Spleen (tissue), 11 donors: Measurements from ENCODE around the gene FOXL3. TPM values are rescaled to one million over a fixed set of nuclear protein-coding genes. Genes with fewer than 3 reads are reported as not detected.

Experiments used
- DNase-seq: peaks from one replicate; pipeline ENCODE4 v3.0.0-alpha.2; 2020
- H3K27ac ChIP-seq, 8 donors: fragments of 200-600 bp; sonication (generic) in 7 of 8; 1 replicate in 4 of 8; 2 replicates in 4 of 8; pipeline versions ENCODE4 v1.5.0 to v1.8.0; 2016 to 2021; ENCODE audit warnings: inconsistent platforms in 4 of 8, mild to moderate bottlenecking in 4 of 8, moderate library complexity in 1 of 8
- H3K27me3 ChIP-seq, 7 donors: fragments of 200-600 bp; sonication (generic) in 6 of 7; replicated peaks in 1 of 7; 1 replicate in 4 of 7; 2 replicates in 3 of 7; pipeline versions ENCODE4 v1.5.0 to v1.8.0; 2016 to 2021; ENCODE audit warnings: inconsistent platforms in 3 of 7, mild to moderate bottlenecking in 1 of 7
- H3K36me3 ChIP-seq, 6 donors: fragments of 200-600 bp; sonication (generic) in 5 of 6; 1 replicate in 4 of 6; 2 replicates in 2 of 6; pipeline versions ENCODE4 v1.5.0 to v1.8.0; 2016 to 2021; ENCODE audit warnings: inconsistent platforms in 2 of 6
- H3K4me1 ChIP-seq, 6 donors: fragments of 200-600 bp; sonication (generic) in 5 of 6; 1 replicate in 3 of 6; 2 replicates in 3 of 6; pipeline versions ENCODE4 v1.5.0 to v1.8.0; 2016 to 2021; ENCODE audit warnings: inconsistent platforms in 3 of 6
- H3K4me3 ChIP-seq, 8 donors: fragments of 200-600 bp; sonication (generic) in 7 of 8; 1 replicate in 4 of 8; 2 replicates in 4 of 8; pipeline versions ENCODE4 v1.5.0 to v1.8.0; 2016 to 2021; ENCODE audit warnings: inconsistent platforms in 4 of 8, mild to moderate bottlenecking in 4 of 8, moderate library complexity in 2 of 8
- H3K9me3 ChIP-seq, 8 donors: fragments of 200-600 bp; sonication (generic) in 7 of 8; 1 replicate in 4 of 8; 2 replicates in 4 of 8; pipeline versions ENCODE4 v1.5.0 to v1.8.0; 2016 to 2021; ENCODE audit warnings: inconsistent platforms in 4 of 8
- CTCF ChIP-seq, 11 experiments: fragments of 200-600 bp in 7 of 11; fragments of 450-650 bp in 4 of 11; sonication (generic) in 4 of 11; IDR thresholded peaks in 8 of 11; conservative IDR thresholded peaks in 3 of 11; 1 replicate in 7 of 11; 2 replicates in 4 of 11; pipeline versions ENCODE4 v1.4.0 to v1.8.0; 2016 to 2021; ENCODE audit warnings: antibody characterized with exemption in 11 of 11, inconsistent platforms in 4 of 11, mild to moderate bottlenecking in 1 of 11
- POLR2A ChIP-seq, 3 donors: fragments of 450-650 bp; IDR thresholded peaks; one replicate each; pipeline ENCODE4 v1.5.1; 2017; ENCODE audit warnings: antibody characterized with exemption in 3 of 3, mild to moderate bottlenecking in 1 of 3
- POLR2AphosphoS5 ChIP-seq, 3 donors: sonication (generic); formaldehyde crosslinking; IDR thresholded peaks; one replicate each; pipeline ENCODE4 v1.5.1; 2017; ENCODE audit warnings: antibody characterized with exemption in 3 of 3
- WGBS, 5 donors: extraction: QIAGEN DNeasy Blood & Tissue Kit in 3 of 5; methylation state at CpG; one replicate each; pipeline versions ENCODE4 v1.1.5 to v1.1.7; 2013 to 2018; 5-methylcytosine and 5-hydroxymethylcytosine counted together
- intact Hi-C: fragments of 100-400 bp; cut with DNase I; formaldehyde crosslinking; loops from one replicate; pipeline ENCODE4 v1.15.0; 2023; ENCODE audit warnings: low total_unique reads
- polyA plus RNA-seq, 3 donors: library from polyadenylated mRNA; stranded (reverse); fragments of 200-250 nt; gene quantifications; one replicate each; pipeline ENCODE4 v1.2.1, GENCODE V29; 2013
- total RNA-seq, 7 donors: library from RNA; depleted of rRNA in 3 of 7; stranded (reverse); fragments of >200 nt in 3 of 7; fragmentation: NEBNext Ultra II Directional in 4 of 7; extraction: Animal tissue kit (Norgen Biotek cat#: 25700) in 4 of 7; gene quantifications; one replicate each; pipeline versions ENCODE4 v1.1.0 to v1.2.1, GENCODE V29; 2016 to 2021
- donor health status: healthy with polysubstance abuse.
- donor health status: DM: no; HTN: no; CAD: no; lungs with moderate emphysema.
- donor health status: DM: no; HTN: no; CAD: no.
- donor health status: Bipolar disorder and iron deficiency.
- donor health status: healthy.
- donor health status: DM: no; HTN: no; CAD: no.
- donor health status: DM: yes; HTN: yes; CAD: no.

FOXL3 gene
- total and polyA plus RNA-seq, 10 donors, result not detected

DNA sequence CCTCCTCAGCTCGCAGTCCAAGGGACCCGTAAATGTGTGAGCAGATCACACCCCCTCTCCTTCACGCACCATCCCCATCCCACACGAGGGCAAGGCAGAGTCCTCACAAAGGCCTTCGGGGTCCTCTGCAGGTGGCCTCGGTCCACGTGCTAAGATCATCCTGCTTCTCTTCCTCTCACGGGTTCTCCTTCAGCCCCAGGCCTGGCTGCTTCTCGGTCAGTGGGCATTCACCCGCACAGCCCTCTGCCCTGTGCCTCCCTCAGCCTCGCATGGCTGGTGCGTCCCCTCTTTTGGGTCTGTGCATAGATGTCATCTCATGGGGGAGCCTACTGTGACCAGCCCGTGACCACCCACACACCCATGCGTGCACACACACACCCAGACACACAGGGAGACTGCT is 17.3 kb upstream of the FOXL3 start:
- intact Hi-C loops, result no loop called here
- 83 to 88% (median 83%) methylated on average over 14 of the region's 14 CpGs for WGBS, 5 donors

DNA sequence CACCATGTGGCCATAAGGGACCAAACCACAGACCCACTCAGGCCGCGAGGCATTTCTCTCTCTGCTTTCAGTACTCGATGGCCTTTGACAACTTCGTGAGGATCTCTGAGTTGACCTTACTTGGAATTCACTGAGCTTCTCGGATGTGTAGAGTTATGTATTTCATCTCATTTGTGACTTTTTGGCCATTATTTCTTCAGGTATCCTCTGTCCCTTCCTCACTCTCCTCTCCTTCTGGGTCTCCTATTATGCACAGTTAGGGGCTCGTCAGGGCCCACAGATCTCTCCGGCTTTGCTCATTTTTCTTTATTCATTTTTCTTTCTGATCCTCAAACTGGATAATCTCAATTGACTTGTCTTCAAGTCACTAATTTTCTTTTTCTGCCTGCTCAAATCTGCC is 16.6 kb upstream of the FOXL3 start:
- no peak overlapping the region for H3K4me3 ChIP-seq
- no peak for DNase-seq
- H3K9me3 ChIP-seq, result peaks cover 3 to 61% (median 47%) of the 10 kb centered on the region in 8 donors
- 77 to 94% (median 94%) methylated on average over 7 of the region's 7 CpGs for whole genome bisulfite sequencing, 5 donors
- no peak for TF ChIP-seq POLR2AphosphoS5 (IDR thresholded peaks at IDR 0.05)
- TF ChIP-seq POLR2A (IDR thresholded peaks at IDR 0.05), result no peak
- no peak for TF ChIP-seq CTCF (IDR thresholded peaks at IDR 0.05 in 8 of 11, conservative IDR thresholded peaks at IDR 0.05 in 3 of 11)
- intact Hi-C loops, result no loop called here
- no peaks in the 10 kb centered on the region for H3K36me3 ChIP-seq
- no peak overlapping the region for H3K27ac ChIP-seq
- peaks cover 0 to 7% (median 0%) of the 10 kb centered on the region in 7 donors for H3K27me3 ChIP-seq
- H3K4me1 ChIP-seq, result no peaks in the 10 kb centered on the region

More for the DNA sequence above, 17.3 kb upstream of the FOXL3 start:
- TF ChIP-seq CTCF (IDR thresholded peaks at IDR 0.05 in 8 of 11, conservative IDR thresholded peaks at IDR 0.05 in 3 of 11) (no peak), POLR2AphosphoS5 (IDR thresholded peaks at IDR 0.05) (no peak), POLR2A (IDR thresholded peaks at IDR 0.05) (no peak)
- no peak overlapping the region for H3K4me3 ChIP-seq
- H3K27me3 ChIP-seq, result peaks cover 0 to 7% (median 0%) of the 10 kb centered on the region in 7 donors
- no peaks in the 10 kb centered on the region for H3K4me1 ChIP-seq
- peaks cover 3 to 61% (median 47%) of the 10 kb centered on the region in 8 donors for H3K9me3 ChIP-seq
- no peak overlapping the region for H3K27ac ChIP-seq
- DNase-seq, result peak; percentile 58
- H3K36me3 ChIP-seq, result no peaks in the 10 kb centered on the region

- no peak overlapping the region for H3K4me3 ChIP-seq
- DNase-seq, result no peak
- H3K27ac ChIP-seq, result no peak overlapping the region
- H3K36me3 ChIP-seq, result no peaks in the 10 kb centered on the region
- TF ChIP-seq CTCF (IDR thresholded peaks at IDR 0.05 in 8 of 11, conservative IDR thresholded peaks at IDR 0.05 in 3 of 11) (no peak), POLR2AphosphoS5 (IDR thresholded peaks at IDR 0.05) (no peak), POLR2A (IDR thresholded peaks at IDR 0.05) (no peak)
- intact Hi-C loops, result no loop called here
- no peaks in the 10 kb centered on the region for H3K4me1 ChIP-seq
- WGBS, 5 donors, result 27 to 48% (median 45%) methylated on average over 2 of the region's 2 CpGs
- H3K27me3 ChIP-seq, result peaks cover 0 to 7% (median 0%) of the 10 kb centered on the region in 7 donors
- H3K9me3 ChIP-seq, result peaks cover 3 to 61% (median 47%) of the 10 kb centered on the region in 8 donors
Observed at GRCh38 chr7:274266-274665, 15.7 kb upstream of the FOXL3 start.

DNA sequence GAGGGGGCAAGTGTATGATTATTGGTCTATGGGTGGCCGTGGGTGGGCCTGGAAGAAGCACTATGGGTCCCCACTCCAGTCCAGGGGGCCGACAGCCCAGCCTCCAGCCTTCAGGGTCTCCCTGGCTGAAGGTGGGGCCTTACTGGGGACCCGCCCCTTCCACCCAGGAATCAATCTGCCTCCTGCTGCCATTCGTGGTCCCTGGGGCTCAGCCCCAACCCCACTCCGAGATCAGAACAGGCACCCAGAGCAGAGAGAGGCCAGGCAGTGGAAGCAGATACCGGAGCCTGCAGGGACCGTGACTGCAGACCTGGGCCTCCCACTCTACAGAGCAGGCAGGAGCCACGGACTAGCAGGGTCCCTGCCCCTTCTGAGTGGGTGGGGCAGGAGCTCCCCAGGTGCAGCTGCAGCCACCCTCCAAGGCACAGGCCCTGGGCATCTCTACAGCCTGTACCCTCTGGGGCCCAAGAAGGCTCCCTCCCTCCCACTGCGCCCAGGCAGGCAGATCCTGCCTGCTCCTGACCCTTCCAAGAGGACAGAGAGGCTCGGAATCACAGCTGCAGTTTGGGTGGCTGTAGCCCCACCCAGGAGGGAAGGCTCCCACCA is 13.6 kb upstream of the FOXL3 start:
- Histone ChIP-seq H3K9me3 (peaks cover 3 to 61% (median 47%) of the 10 kb centered on the region in 8 donors), H3K27me3 (peaks cover 0 to 20% (median 0%) of the 10 kb centered on the region in 7 donors), H3K27ac (no peak overlapping the region), H3K4me1 (no peaks in the 10 kb centered on the region), H3K36me3 (no peaks in the 10 kb centered on the region), H3K4me3 (no peak overlapping the region)
- TF ChIP-seq CTCF (IDR thresholded peaks at IDR 0.05 in 8 of 11, conservative IDR thresholded peaks at IDR 0.05 in 3 of 11) (no peak), POLR2A (IDR thresholded peaks at IDR 0.05) (no peak), POLR2AphosphoS5 (IDR thresholded peaks at IDR 0.05) (no peak)
- 55 to 85% (median 72%) methylated on average over 4 to 10 of the region's 10 CpGs for WGBS, 5 donors
- DNase-seq, result peak; percentile 31
- intact Hi-C loops, result no loop called here
